CD4-positive, alpha-beta T cell treated with Interleukin-6 at 100 ng/mL for 8 hours (primary cell): ENCODE measurements around the gene ANKRD12.

Experiments
- DNase-seq: peaks from one replicate; pipeline ENCODE4 v3.0.0-alpha.2; 2020; ENCODE audit warnings: mixed read lengths, low spot score

ANKRD12 gene

GRCh38 chr18:9188359-9189231 lies 52.0 kb downstream of the ANKRD12 start:
- DNase-seq: no peak

GRCh38 chr18:9189491-9189890 lies 52.9 kb downstream of the ANKRD12 start:
- DNase-seq: no peak

- DNase-seq: no peak
These were observed 55.2 kb downstream of the ANKRD12 start for GRCh38 chr18:9191658-9192256.

GRCh38 chr18:9193031-9193430 lies 56.5 kb downstream of the ANKRD12 start:
- DNase-seq: no peak

GRCh38 chr18:9196568-9196967 lies 60.0 kb downstream of the ANKRD12 start:
- no peak for DNase-seq

- DNase-seq: no peak
These were observed 63.1 kb downstream of the ANKRD12 start for GRCh38 chr18:9199681-9200080.

- DNase-seq: no peak
These were observed 64.6 kb downstream of the ANKRD12 start for GRCh38 chr18:9201224-9201623.

- DNase-seq: no peak
These were observed 68.1 kb downstream of the ANKRD12 start for GRCh38 chr18:9204659-9205058.

GRCh38 chr18:9206421-9206820 lies 69.8 kb downstream of the ANKRD12 start:
- DNase-seq: no peak

GRCh38 chr18:9209279-9209678 lies 72.7 kb downstream of the ANKRD12 start:
- no peak for DNase-seq

- no peak for DNase-seq
These were observed 74.4 kb downstream of the ANKRD12 start for GRCh38 chr18:9210966-9211365.

- no peak for DNase-seq
These were observed 75.4 kb downstream of the ANKRD12 start for GRCh38 chr18:9211955-9212354.

- no peak for DNase-seq
These were observed 78.8 kb downstream of the ANKRD12 start for GRCh38 chr18:9215221-9215933.

GRCh38 chr18:9216459-9216858 lies 79.9 kb downstream of the ANKRD12 start:
- DNase-seq: no peak

GRCh38 chr18:9217743-9218451 lies 81.3 kb downstream of the ANKRD12 start:
- no peak for DNase-seq

GRCh38 chr18:9221040-9221439 lies 84.5 kb downstream of the ANKRD12 start:
- DNase-seq: no peak

GRCh38 chr18:9221661-9222060 lies 85.1 kb downstream of the ANKRD12 start:
- no peak for DNase-seq

- no peak for DNase-seq
These were observed 86.8 kb downstream of the ANKRD12 start for GRCh38 chr18:9223356-9223755.

- no peak for DNase-seq
These were observed 89.9 kb downstream of the ANKRD12 start for GRCh38 chr18:9226463-9226862.

GRCh38 chr18:9231852-9232486 lies 95.4 kb downstream of the ANKRD12 start:
- no peak for DNase-seq

GRCh38 chr18:9232977-9233376 lies 96.4 kb downstream of the ANKRD12 start:
- DNase-seq: no peak
